ENCODE results near the gene RAMP2. TPM values are rescaled to one million over a fixed set of nuclear protein-coding genes. Genes with fewer than 3 reads are reported as not detected.

Gene RAMP2
- total RNA-seq, 1 donor, result not detected

DNA sequence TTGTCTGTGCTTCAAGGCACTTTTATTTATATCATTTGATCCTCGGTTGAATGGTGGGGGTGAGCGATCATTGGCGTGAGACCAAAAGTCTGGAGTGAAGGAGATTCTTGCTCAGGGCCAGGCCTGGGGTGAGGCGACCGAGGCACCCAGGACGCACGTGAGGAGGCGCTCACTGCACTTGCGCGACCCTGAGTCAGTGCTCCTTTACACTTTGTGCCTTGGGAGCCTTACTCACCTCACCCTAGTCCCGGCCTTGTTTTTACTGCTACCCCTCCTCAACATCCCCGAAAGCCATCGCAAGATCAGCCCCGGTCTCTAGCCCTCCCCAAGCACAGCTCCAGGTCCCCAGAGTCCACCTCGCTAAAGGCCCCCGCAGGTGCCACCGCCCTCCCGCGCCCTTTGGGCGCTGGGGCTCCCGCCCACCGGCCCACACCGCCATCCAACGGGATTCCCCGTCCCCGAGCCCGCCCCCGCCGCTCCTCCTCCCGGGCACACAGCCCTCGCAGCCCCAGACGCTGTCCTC lies 16.7 kb upstream of the RAMP2 start:
- peak overlapping the region; percentile 86 for H3K4me3 ChIP-seq (ENCODE audit: low read depth, low read length)
- TF ChIP-seq, protein P1, sequence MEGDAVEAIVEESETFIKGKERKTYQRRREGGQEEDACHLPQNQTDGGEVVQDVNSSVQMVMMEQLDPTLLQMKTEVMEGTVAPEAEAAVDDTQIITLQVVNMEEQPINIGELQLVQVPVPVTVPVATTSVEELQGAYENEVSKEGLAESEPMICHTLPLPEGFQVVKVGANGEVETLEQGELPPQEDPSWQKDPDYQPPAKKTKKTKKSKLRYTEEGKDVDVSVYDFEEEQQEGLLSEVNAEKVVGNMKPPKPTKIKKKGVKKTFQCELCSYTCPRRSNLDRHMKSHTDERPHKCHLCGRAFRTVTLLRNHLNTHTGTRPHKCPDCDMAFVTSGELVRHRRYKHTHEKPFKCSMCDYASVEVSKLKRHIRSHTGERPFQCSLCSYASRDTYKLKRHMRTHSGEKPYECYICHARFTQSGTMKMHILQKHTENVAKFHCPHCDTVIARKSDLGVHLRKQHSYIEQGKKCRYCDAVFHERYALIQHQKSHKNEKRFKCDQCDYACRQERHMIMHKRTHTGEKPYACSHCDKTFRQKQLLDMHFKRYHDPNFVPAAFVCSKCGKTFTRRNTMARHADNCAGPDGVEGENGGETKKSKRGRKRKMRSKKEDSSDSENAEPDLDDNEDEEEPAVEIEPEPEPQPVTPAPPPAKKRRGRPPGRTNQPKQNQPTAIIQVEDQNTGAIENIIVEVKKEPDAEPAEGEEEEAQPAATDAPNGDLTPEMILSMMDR (IDR thresholded peaks at IDR 0.05; ENCODE audit: insufficient read depth, low read depth, low read length), result no peak
- DNase-seq (ENCODE audit: low read depth), result peak; percentile 47

DNA sequence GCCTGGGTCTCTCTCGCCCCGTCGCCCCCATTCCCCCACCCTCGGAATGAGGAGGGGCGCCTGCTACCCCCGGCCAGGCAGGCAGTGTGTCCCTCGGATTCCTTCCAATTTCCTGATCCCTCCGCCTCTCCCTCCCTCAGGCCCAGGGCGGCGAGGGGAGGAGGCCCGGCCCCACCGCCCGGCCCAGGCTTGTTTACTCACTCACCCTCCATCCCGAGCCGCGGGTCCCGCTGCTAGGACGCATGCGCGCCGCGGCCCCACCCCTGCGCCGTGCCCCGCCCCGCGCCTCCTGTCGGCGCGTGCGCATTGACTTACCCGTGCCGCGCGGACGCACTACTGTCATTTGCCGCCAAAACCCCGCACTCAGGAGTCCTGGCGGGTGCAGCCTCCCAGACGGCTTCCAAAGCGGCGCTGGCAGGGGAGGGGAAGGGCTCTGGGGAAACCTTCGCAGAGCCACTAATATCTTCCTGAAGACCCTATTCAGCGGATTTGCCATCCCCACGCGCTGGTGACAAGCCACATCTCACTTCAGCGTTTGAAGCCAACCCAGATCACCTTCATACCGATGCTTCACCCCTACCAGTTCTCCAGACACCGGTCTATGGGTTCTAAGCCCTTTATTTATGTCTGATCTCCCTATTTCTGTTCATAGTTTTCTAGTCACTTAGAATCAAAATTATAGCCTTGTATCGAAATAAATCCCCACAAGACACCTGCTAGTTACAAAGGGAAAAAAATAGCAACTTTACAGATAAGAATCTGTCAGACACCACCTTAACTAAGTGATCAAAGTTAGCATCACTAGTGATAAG lies 16.0 kb upstream of the RAMP2 start, which contains the start of gene EZH1:
TSS of gene EZH1 (minus strand) at position 235 of the 812 bp plus-strand sequence. CDS start 16,099 bp downstream, outside the sequence.
- peak; percentile 89 for DNase-seq (ENCODE audit: low read depth)
- H3K4me3 ChIP-seq (ENCODE audit: low read depth, low read length), result peak within 1 kb of the TSS; percentile 86

DNA sequence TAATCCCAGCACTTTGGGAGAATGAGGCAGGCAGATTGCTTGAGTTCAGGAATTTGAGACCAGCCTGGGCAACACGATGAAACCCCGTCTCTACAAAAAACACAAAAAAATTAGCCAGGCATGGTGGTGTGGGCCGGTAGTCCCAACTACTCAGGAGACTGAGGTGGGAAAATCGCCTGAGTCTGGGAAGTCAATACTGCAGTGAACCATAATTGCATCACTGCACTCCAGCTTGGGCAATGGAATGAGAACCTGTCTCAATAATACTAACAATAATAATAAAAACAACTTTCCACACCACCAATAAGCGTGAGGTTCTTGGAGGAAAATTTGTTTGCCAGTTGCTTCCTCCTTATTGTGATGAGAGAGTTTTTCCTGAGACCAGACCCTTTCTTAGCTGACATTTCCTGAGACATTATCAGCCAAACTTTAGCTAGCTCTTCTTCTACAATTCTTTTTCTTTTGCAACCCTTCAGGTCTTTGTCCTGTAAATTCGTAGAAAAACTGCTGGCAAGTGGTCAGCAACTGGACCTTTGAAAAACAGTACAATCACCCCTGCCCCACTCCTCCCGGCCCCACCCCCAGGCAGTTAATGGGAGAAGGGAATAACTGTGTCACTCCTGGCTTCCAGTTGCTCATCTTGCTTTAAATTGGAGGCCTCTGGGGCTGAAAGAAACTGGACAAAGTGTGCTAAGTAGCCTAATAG lies 12.7 kb upstream of the RAMP2 start:
- no peak overlapping the region for H3K4me3 ChIP-seq (ENCODE audit: low read depth, low read length)
- no peak for DNase-seq (ENCODE audit: low read depth)
- TF ChIP-seq, protein P1 (IDR thresholded peaks at IDR 0.05; ENCODE audit: insufficient read depth, low read depth, low read length), result no peak

More for the DNA sequence above, 16.0 kb upstream of the RAMP2 start, which contains the start of gene EZH1:
- TF ChIP-seq, protein P1 (IDR thresholded peaks at IDR 0.05; ENCODE audit: insufficient read depth, low read depth, low read length), result no peak

DNA sequence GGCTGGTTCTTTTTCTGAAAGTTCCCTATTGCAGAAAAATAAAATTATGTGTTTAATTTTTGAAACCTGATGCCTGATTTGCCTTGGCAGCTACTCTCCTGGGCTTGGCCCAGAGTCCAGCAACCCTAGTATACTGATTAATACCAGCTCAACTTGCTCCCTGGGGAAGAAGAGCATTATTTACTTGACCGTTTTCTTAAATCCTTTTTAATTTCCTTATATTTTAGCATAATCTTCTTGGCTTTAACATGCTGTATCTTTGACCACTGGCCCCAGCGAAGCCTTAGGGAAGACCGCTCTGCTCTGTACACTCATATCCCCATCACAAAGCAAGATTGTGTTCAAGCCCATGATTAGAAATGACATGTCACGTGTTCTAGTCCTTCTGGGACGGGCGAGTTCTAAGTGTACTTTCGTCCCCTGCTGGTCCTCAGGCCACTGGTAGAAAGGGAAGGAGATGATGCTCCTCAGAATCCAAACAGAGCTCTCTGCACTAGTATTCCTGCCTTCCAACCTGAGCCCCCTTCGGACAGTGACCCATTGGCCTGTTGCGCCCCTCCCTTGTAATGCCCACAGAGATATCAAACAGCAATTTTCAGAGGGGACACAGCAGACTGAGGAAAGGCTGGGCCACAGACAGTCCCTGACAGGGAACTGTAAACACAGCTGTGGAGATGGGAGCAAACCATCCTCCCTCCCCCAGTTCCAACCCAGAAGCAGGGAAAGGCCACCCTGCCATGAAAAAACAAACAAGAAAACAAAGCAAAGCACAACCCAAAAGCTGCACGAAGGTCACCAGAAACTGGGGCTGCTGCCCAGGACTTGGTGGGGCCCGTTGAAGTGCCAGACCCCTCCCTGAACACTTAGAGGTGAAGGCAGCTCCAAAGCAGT lies 11.9 kb upstream of the RAMP2 start:
- TF ChIP-seq, protein P1 (IDR thresholded peaks at IDR 0.05; ENCODE audit: insufficient read depth, low read depth, low read length), result no peak
- DNase-seq (ENCODE audit: low read depth), result no peak
- H3K4me3 ChIP-seq (ENCODE audit: low read depth, low read length), result no peak overlapping the region

DNA sequence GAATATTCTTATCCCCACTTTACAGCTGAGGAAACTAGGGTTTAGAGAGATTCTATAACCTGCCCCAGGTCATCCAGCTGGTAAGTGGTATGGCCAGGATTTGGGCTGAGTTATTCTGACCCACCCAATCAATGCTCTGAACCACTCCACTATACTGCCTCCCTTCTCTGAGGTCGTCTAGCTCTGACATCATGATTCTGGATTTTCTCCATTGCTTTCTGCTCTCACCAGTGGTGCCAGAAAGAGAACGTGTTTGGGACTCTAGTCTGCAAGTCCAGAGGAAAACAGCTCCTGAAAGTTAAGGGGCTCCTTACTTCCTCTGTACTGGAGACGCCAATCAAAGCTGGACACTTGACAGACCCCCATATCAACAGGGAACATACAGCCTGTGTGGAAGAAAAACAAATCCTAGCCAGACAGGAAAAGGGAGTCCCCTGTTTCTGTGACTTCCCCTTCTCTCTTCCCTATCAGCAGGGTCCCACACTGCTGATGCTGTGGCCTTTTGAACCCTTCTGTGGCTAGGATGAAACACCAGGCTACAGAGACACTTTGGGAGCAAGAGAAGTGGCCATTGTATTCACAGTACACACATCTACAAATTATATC lies 10.2 kb upstream of the RAMP2 start:
- TF ChIP-seq, protein P1 (IDR thresholded peaks at IDR 0.05; ENCODE audit: insufficient read depth, low read depth, low read length), result no peak
- H3K4me3 ChIP-seq (ENCODE audit: low read depth, low read length), result no peak overlapping the region
- no peak for DNase-seq (ENCODE audit: low read depth)

DNA sequence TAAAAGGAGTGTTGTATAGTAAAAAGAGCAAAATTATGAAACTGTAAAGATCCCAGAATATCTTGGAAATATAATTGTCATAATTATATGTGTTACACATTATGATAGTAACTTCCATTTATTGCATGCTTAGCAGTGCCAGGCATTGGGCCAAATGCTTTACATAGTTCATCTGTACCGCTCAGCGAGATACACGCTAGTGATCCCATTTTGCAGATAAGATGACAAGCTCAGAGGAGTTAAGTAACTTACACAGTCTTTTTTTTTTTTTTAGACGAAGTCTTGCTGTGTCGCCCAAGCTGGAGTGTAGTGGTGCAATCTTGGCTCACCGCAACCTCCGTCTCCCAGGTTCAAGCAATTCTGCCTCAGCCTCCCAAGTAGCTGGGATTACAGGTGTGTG lies 9.4 kb upstream of the RAMP2 start:
- no peak overlapping the region for H3K4me3 ChIP-seq (ENCODE audit: low read depth, low read length)
- TF ChIP-seq, protein P1 (IDR thresholded peaks at IDR 0.05; ENCODE audit: insufficient read depth, low read depth, low read length), result no peak
- DNase-seq (ENCODE audit: low read depth), result peak; percentile 52
